AG04449 (cell line): Measurements from ENCODE around the gene PAQR6.

Experiments
- CTCF ChIA-PET: fragments of 350-600 bp; formaldehyde crosslinking; extraction: SDS; loops from one replicate; lab custom pipeline; 2021; ENCODE audit warnings: antibody characterized with exemption; lab: Yijun Ruan, JAX
- POLR2A ChIA-PET: fragments of 400-600, 350-600 bp; formaldehyde crosslinking; extraction: SDS; loops from one replicate; lab custom pipeline; 2020; ENCODE audit warnings: antibody characterized with exemption, inconsistent platforms; lab: Yijun Ruan, JAX
- DNase-seq: peaks from one replicate; pipeline ENCODE4 v3.0.0-alpha.2; 2010; ENCODE audit warnings: low read depth, low spot score
- H3K4me3 ChIP-seq: 2 replicates; pipeline ENCODE4 v1.5.1; 2011; ENCODE audit warnings: low read depth, mild to moderate bottlenecking, control low read depth, low read length
- TF ChIP-seq, protein P1 (sequence below): IDR thresholded peaks from one replicate; pipeline ENCODE4 v1.5.1; 2011; ENCODE audit warnings: mild to moderate bottlenecking, moderate library complexity, low read length, control low read depth, inconsistent platforms; ENCODE audit not compliant: insufficient read depth; ENCODE audit errors: missing control alignments

The PAQR6 gene

DNA sequence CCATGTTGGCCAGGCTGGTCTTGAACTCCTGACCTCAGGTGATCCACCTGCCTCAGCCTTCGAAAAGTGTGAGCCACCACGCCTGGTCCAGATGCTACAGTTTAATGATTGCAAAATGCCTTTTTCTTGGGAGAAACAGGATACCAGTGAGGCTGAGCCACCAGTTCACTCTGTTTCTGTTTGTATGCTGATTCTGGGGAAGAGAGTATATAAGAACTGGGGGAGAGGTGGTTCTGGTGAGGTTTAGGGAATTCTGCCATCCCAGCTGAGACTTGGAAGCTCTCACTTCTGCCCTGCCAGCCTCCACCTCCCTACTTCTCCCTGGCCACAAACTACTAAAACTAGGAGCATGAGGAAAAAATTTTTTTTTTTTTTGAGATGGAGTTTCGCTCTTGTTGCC is 43.2 kb downstream of the PAQR6 start:
- TF ChIP-seq, protein P1, sequence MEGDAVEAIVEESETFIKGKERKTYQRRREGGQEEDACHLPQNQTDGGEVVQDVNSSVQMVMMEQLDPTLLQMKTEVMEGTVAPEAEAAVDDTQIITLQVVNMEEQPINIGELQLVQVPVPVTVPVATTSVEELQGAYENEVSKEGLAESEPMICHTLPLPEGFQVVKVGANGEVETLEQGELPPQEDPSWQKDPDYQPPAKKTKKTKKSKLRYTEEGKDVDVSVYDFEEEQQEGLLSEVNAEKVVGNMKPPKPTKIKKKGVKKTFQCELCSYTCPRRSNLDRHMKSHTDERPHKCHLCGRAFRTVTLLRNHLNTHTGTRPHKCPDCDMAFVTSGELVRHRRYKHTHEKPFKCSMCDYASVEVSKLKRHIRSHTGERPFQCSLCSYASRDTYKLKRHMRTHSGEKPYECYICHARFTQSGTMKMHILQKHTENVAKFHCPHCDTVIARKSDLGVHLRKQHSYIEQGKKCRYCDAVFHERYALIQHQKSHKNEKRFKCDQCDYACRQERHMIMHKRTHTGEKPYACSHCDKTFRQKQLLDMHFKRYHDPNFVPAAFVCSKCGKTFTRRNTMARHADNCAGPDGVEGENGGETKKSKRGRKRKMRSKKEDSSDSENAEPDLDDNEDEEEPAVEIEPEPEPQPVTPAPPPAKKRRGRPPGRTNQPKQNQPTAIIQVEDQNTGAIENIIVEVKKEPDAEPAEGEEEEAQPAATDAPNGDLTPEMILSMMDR, result no peak
- CTCF ChIA-PET, result interaction anchor here (1.1 to 1.6 kb wide), 2 partner anchors 9 to 19 kb away, joined by 3 to 4 read pairs; no protein-coding TSS in a partner anchor
- POLR2A ChIA-PET, result no interaction called here

DNA sequence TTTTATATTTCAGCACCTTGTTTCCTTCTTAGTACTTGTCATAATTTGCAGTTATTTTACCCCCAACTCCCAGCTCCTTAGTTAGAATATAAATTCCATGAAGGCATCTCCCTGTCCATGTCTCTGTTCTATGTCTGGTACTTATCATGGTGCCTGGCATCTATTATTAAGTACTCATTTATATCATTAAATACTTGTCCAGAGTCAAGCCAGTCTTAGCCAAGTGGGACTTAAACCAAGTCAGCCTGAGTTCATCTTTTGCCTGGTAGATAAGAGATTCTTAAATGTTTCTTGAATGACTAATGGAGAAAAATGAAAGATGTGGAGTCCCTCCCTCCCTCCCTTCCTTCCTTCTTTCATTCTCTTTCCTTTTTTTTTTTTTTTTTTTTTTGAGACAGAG is 44.5 kb downstream of the PAQR6 start:
- ChIA-PET CTCF (interaction anchor here (1.0 to 2.2 kb wide), 5 partner anchors 9 to 22 kb away, joined by 3 to 9 read pairs (median 6); partner anchors contain the start of genes PMF1 and SLC25A44), POLR2A (no interaction called here)

More for the DNA sequence above, 43.2 kb downstream of the PAQR6 start:
- DNase-seq, result no peak
- no peak overlapping the region for H3K4me3 ChIP-seq

DNA sequence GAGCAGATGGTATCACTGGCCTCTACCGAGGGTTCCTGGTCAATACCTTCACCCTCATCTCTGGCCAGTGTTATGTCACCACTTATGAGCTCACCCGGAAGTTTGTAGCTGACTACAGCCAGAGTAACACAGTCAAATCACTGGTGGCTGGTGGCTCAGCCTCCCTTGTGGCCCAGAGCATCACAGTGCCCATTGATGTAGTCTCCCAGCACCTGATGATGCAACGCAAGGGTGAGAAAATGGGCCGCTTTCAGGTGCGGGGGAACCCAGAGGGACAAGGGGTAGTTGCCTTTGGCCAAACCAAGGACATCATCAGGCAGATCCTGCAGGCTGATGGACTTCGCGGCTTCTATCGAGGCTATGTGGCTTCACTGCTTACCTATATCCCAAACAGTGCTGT is 47.8 kb downstream of the PAQR6 start:
- POLR2A ChIA-PET, result no interaction called here

More for the DNA sequence above, 44.5 kb downstream of the PAQR6 start:
- H3K4me3 ChIP-seq, result no peak overlapping the region
- TF ChIP-seq, protein P1, result no peak
- DNase-seq, result no peak

DNA sequence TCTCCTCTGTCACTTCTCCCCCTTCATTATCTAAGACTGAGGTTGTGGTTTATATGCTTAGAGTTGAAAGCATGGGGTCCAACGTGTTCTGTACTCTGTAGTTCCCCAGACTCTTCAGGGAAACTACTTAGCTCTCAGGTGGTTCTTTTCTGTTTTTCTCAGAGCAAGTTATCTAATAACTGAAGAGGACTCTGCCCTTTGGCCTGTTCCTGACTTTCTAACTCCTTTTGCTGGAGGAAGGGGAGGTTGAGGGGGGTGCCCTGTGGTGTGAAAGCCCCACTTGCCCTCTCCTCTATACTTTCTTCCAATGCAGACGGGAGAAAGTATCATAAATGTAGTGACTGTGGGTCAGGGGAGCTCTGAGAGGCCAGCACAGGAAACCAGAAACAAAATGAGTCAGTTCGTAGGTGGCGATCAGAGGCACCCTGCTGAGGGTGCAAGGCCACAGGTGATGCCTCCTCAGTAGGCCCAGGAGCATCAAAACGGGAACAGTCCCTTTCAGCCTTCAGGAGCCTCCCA is 49.0 kb downstream of the PAQR6 start:
- CTCF ChIA-PET, result interaction anchor here (0.9 to 2.1 kb wide), 3 partner anchors 9 to 108 kb away, joined by 3 to 5 read pairs (median 3); partner anchors contain the start of gene PMF1

More for the DNA sequence above, 47.8 kb downstream of the PAQR6 start:
- TF ChIP-seq, protein P1, result no peak
- no peak overlapping the region for H3K4me3 ChIP-seq
- CTCF ChIA-PET, result interaction anchor here (0.8 to 2.2 kb wide), 3 partner anchors 25 to 110 kb away, joined by 3 to 7 read pairs (median 5); no protein-coding TSS in a partner anchor
- DNase-seq, result no peak

DNA sequence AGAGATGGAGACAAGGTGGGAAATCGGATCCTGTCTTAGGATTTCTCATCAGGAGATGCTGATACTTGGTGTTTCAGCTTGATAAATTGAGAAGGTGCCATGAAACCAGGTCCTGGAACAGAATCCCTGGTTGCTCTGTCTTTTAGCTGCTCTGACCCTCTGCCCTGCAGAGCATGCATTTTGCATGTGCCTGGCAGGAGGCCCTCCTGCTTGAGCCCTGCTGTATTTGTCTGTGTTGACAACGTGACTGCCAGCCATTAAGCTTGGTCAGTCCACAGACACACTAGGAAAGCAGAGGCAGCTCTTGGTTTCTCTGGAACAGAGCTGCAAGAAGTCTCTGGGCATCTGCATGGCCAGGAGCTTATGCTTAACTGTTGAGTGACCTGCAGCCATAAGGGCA is 51.4 kb downstream of the PAQR6 start:
- no peak for DNase-seq
- ChIA-PET POLR2A (interaction anchor here (2.9 kb wide), 1 partner anchor 16 kb away, joined by 8 read pairs; the partner anchor contains the start of gene PMF1), CTCF (interaction anchor here (1.0 to 1.8 kb wide), 4 partner anchors 9 to 84 kb away, joined by 3 to 9 read pairs (median 4); no protein-coding TSS in a partner anchor)
- TF ChIP-seq, protein P1, result no peak
- no peak overlapping the region for H3K4me3 ChIP-seq

More for the DNA sequence above, 49.0 kb downstream of the PAQR6 start:
- no peak for DNase-seq
- no peak overlapping the region for H3K4me3 ChIP-seq
- TF ChIP-seq, protein P1, result no peak
- POLR2A ChIA-PET, result interaction anchor here (2.9 kb wide), 1 partner anchor 14 kb away, joined by 8 read pairs; the partner anchor contains the start of gene PMF1

DNA sequence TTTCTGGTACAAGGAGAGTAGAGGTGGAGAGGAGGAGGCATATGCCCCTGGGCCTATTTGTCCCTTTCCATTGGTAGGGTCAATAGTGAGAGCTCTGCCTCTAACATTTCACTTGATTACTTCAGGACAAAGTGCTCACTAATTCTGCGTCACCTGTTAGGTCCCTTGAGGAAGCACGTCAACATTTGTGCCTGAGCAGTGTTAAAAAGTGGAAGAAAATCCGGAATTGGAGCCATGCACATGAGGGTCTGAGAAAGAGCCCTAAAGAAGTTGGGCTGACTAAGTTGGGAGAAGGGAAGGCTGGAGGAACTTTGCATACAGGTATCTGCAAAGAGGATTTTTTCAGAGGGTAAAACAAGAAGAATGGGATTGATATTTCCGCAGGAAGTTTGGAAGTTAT is 52.0 kb downstream of the PAQR6 start:
- no peak overlapping the region for H3K4me3 ChIP-seq
- ChIA-PET CTCF (interaction anchor here (1.0 to 1.4 kb wide), 3 partner anchors 9 to 85 kb away, joined by 3 to 4 read pairs (median 3); no protein-coding TSS in a partner anchor), POLR2A (no interaction called here)
- TF ChIP-seq, protein P1, result no peak
- no peak for DNase-seq
